Testis (tissue), 3 donors: ENCODE measurements around the gene IKZF1. TPM values are rescaled to one million over a fixed set of nuclear protein-coding genes. Genes with fewer than 3 reads are reported as not detected.
"Not testable (repeated sequence)": the region's sequence is repeated elsewhere in the genome, so short reads cannot be mapped to it uniquely, and the experiment has no call there.

ENCODE experiments used
- DNase-seq: peaks from one replicate; pipeline ENCODE4 v3.0.0-alpha.2; 2019
- H3K27ac ChIP-seq, 2 donors: fragments of 200-600 bp; sonication (generic); one replicate each; pipeline ENCODE4 v1.5.1; 2019
- H3K27me3 ChIP-seq: fragments of 200-600 bp; sonication (generic); one replicate; pipeline ENCODE4 v1.5.1; 2019
- H3K36me3 ChIP-seq: fragments of 200-600 bp; sonication (generic); one replicate; pipeline ENCODE4 v1.5.1; 2017; ENCODE audit warnings: low read depth; ENCODE audit errors: missing control alignments
- H3K4me1 ChIP-seq: fragments of 200-600 bp; sonication (generic); one replicate; pipeline ENCODE4 v1.5.1; 2019
- H3K4me3 ChIP-seq, 2 donors: fragments of 200-600 bp; sonication (generic); one replicate each; pipeline ENCODE4 v1.5.1; 2017 to 2019
- H3K9me3 ChIP-seq: fragments of 200-600 bp; sonication (generic); one replicate; pipeline ENCODE4 v1.5.1; 2017
- POLR2A ChIP-seq: fragments of 450-650 bp; IDR thresholded peaks from one replicate; pipeline ENCODE4 v1.6.1; 2017; ENCODE audit warnings: antibody characterized with exemption, mild to moderate bottlenecking, moderate library complexity
- WGBS, 2 donors: methylation state at CpG; one replicate each; pipeline ENCODE4 v1.1.5; 2018; 5-methylcytosine and 5-hydroxymethylcytosine counted together
- intact Hi-C: fragments of 100-400 bp; cut with DNase I; formaldehyde crosslinking; loops from one replicate; pipeline ENCODE4 v1.15.1; 2023; ENCODE audit warnings: low total_unique reads
- polyA plus RNA-seq: library from polyadenylated mRNA; stranded (reverse); fragments of 350-450 nt; fragmentation: Illumina TruSeq; extraction: RNeasy Lipid Tissue Mini Kit (QIAGEN cat#74804); gene quantifications from one replicate; pipeline ENCODE4 v1.2.3, GENCODE V29; 2014; ENCODE audit warnings: low read depth, low replicate concordance; ENCODE audit not compliant: insufficient read depth
- total RNA-seq, 2 donors: library from RNA; depleted of rRNA; stranded (reverse); fragments of >200 nt; gene quantifications; one replicate each; pipeline ENCODE4 v1.2.3, GENCODE V29; 2016
- TF ChIP-seq, protein P1 (sequence below), 3 experiments: fragments of 450-650 bp in 2 of 3; fragments of 200-600 bp in 1 of 3; sonication (generic) in 1 of 3; IDR thresholded peaks; one replicate each; pipeline ENCODE4 v1.5.1; 2016 to 2019; ENCODE audit warnings: antibody characterized with exemption in 3 of 3, mild to moderate bottlenecking in 2 of 3, moderate library complexity in 1 of 3

The IKZF1 gene
- total and polyA plus RNA-seq, 3 donors from 2014 or later, result 4.2 to 10.4 (median 9.9) TPM

DNA sequence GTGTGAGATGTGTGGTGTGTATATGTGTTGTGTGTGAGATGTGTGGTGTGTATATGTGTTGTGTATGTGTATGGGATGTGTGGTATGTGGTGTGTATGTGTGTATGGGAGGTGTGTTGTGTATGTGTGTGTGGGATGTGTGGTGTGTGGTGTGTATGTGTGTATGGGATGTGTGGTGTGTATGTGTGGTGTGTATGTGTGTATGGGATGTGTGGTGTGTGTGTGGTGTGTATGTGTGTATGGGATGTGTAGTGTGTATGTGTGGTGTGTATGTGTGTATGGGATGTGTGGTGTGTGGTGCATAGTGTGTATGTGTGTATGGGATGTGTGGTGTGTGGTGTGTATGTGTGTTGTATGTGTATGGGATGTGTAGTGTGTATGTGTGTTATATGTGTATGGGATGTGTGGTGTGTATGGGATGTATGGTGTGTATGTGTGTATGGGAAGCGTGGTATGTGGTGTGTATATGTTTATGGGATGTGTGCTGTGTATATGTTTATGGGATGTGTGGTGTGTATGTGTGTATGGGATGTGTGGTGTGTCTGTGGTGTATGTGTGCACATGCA lies 30.8 kb downstream of the IKZF1 start:
- H3K27me3 ChIP-seq, result no peaks in the 10 kb centered on the region
- no peak overlapping the region for H3K4me3 ChIP-seq
- no peaks in the 10 kb centered on the region for H3K9me3 ChIP-seq
- 85 to 94% methylated on average over 1 of the region's 1 CpG for WGBS, 2 donors
- no peak for TF ChIP-seq POLR2A
- TF ChIP-seq, protein P1, sequence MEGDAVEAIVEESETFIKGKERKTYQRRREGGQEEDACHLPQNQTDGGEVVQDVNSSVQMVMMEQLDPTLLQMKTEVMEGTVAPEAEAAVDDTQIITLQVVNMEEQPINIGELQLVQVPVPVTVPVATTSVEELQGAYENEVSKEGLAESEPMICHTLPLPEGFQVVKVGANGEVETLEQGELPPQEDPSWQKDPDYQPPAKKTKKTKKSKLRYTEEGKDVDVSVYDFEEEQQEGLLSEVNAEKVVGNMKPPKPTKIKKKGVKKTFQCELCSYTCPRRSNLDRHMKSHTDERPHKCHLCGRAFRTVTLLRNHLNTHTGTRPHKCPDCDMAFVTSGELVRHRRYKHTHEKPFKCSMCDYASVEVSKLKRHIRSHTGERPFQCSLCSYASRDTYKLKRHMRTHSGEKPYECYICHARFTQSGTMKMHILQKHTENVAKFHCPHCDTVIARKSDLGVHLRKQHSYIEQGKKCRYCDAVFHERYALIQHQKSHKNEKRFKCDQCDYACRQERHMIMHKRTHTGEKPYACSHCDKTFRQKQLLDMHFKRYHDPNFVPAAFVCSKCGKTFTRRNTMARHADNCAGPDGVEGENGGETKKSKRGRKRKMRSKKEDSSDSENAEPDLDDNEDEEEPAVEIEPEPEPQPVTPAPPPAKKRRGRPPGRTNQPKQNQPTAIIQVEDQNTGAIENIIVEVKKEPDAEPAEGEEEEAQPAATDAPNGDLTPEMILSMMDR (IDR thresholded peaks at IDR 0.05), result no peak
- no peak overlapping the region for H3K27ac ChIP-seq
- intact Hi-C loops, result no loop called here
- DNase-seq, result no peak
- no peaks in the 10 kb centered on the region for H3K36me3 ChIP-seq
- H3K4me1 ChIP-seq, result no peaks in the 10 kb centered on the region

GRCh38 chr7:50335795-50336754 lies 31.6 kb downstream of the IKZF1 start:
- WGBS, 2 donors, result 77 to 88% methylated on average over 17 to 22 of the region's 22 CpGs
- Histone ChIP-seq H3K27ac (no peak overlapping the region), H3K4me1 (no peaks in the 10 kb centered on the region), H3K36me3 (no peaks in the 10 kb centered on the region), H3K9me3 (no peaks in the 10 kb centered on the region), H3K4me3 (no peak overlapping the region), H3K27me3 (no peaks in the 10 kb centered on the region)
- intact Hi-C loops, result no loop called here
- TF ChIP-seq POLR2A, result no peak
- TF ChIP-seq, protein P1 (IDR thresholded peaks at IDR 0.05), result no peak
- no peak for DNase-seq

- no peak overlapping the region for H3K27ac ChIP-seq
- intact Hi-C loops, result no loop called here
- TF ChIP-seq, protein P1 (IDR thresholded peaks at IDR 0.05), result no peak
- no peak for TF ChIP-seq POLR2A
- no peaks in the 10 kb centered on the region for H3K27me3 ChIP-seq
- H3K4me3 ChIP-seq, result no peak overlapping the region
- no peaks in the 10 kb centered on the region for H3K4me1 ChIP-seq
- no peaks in the 10 kb centered on the region for H3K36me3 ChIP-seq
- no peak for DNase-seq
- 90 to 91% methylated on average over 15 of the region's 15 CpGs for WGBS, 2 donors
- H3K9me3 ChIP-seq, result no peaks in the 10 kb centered on the region
Measured at GRCh38 chr7:50336894-50337703, 32.6 kb downstream of the IKZF1 start.

- H3K27me3 ChIP-seq, intact Hi-C loops, H3K4me1 ChIP-seq, H3K27ac ChIP-seq, DNase-seq, H3K9me3 ChIP-seq, H3K4me3 ChIP-seq, H3K36me3 ChIP-seq: not testable (repeated sequence)
- 96 to 97% methylated on average over 7 of the region's 7 CpGs for WGBS, 2 donors
Measured at GRCh38 chr7:50339472-50339871, 35.0 kb downstream of the IKZF1 start.

GRCh38 chr7:50339990-50340500 lies 35.5 kb downstream of the IKZF1 start:
- no peak overlapping the region for H3K27ac ChIP-seq
- intact Hi-C loops, result no loop called here
- 74 to 82% methylated on average over 7 of the region's 7 CpGs for WGBS, 2 donors

More at GRCh38 chr7:50339990-50340500, 35.5 kb downstream of the IKZF1 start:
- no peak for DNase-seq
- no peaks in the 10 kb centered on the region for H3K9me3 ChIP-seq
- H3K27me3 ChIP-seq, result no peaks in the 10 kb centered on the region
- no peak overlapping the region for H3K4me3 ChIP-seq
- no peaks in the 10 kb centered on the region for H3K36me3 ChIP-seq
- no peaks in the 10 kb centered on the region for H3K4me1 ChIP-seq
- TF ChIP-seq, protein P1 (IDR thresholded peaks at IDR 0.05), result no peak
- TF ChIP-seq POLR2A, result no peak
